Prostate gland (tissue), 2 donors: ENCODE results near the gene CXADR.

Experiments
- CTCF ChIP-seq, 4 experiments: fragments of 200-600 bp in 2 of 4; fragments of 450-650 bp in 2 of 4; sonication (generic) in 2 of 4; IDR thresholded peaks; 1 replicate in 3 of 4; 2 replicates in 1 of 4; pipeline ENCODE4 v1.5.1; 2016 to 2019; ENCODE audit warnings: antibody characterized with exemption in 4 of 4, mild to moderate bottlenecking in 2 of 4, moderate library complexity in 2 of 4
- POLR2A ChIP-seq: fragments of 450-650 bp; IDR thresholded peaks from one replicate; pipeline ENCODE4 v1.6.1; 2016; ENCODE audit warnings: antibody characterized with exemption, mild to moderate bottlenecking
- POLR2AphosphoS5 ChIP-seq: sonication (generic); formaldehyde crosslinking; IDR thresholded peaks from one replicate; pipeline ENCODE4 v1.6.1; 2017; ENCODE audit warnings: antibody characterized with exemption

- TF ChIP-seq CTCF (IDR thresholded peaks at IDR 0.05), result no peak
- TF ChIP-seq POLR2A, result no peak
- no peak for TF ChIP-seq POLR2AphosphoS5
Measured at GRCh38 chr21:17545007-17545406, 32.2 kb downstream of the CXADR start.
